Osteoblast (primary cell): Measurements from ENCODE around the gene STAT5B. TPM values are rescaled to one million over a fixed set of nuclear protein-coding genes. Genes with fewer than 3 reads are reported as not detected.

Source experiments
- DNase-seq: peaks from one replicate; pipeline ENCODE4 v3.0.0; 2011; ENCODE audit warnings: low spot score, mixed read lengths; ENCODE audit not compliant: insufficient read length; ENCODE audit errors: missing footprints
- H2AFZ ChIP-seq: 2 replicates; pipeline ENCODE4 v1.6.0; 2011; ENCODE audit warnings: mild to moderate bottlenecking, low read length
- H3K27ac ChIP-seq: 2 replicates; pipeline ENCODE4 v1.5.1; 2011; ENCODE audit warnings: mild to moderate bottlenecking, low read depth, low read length, moderate library complexity
- H3K27me3 ChIP-seq: 2 replicates; pipeline ENCODE4 v1.6.0; 2012; ENCODE audit warnings: mild to moderate bottlenecking, control low read depth, inconsistent platforms, low read length, moderate library complexity; ENCODE audit not compliant: insufficient read depth
- H3K36me3 ChIP-seq: 2 replicates; pipeline ENCODE4 v1.5.1; 2011; ENCODE audit warnings: mild to moderate bottlenecking, low read length, control low read depth, moderate library complexity; ENCODE audit not compliant: insufficient read depth
- H3K4me1 ChIP-seq: 2 replicates; pipeline ENCODE4 v1.5.1; 2011; ENCODE audit warnings: mild to moderate bottlenecking, low read length, control low read depth, moderate library complexity; ENCODE audit not compliant: insufficient read depth
- H3K4me2 ChIP-seq: 2 replicates; pipeline ENCODE4 v1.6.0; 2011; ENCODE audit warnings: mild to moderate bottlenecking, low read length; ENCODE audit not compliant: insufficient read depth
- H3K4me3 ChIP-seq: fragments of 200-600 bp; sonication (generic); 3 replicates; pipeline ENCODE4 v1.5.1; 2012; ENCODE audit warnings: mild to moderate bottlenecking, low read length, inconsistent platforms; ENCODE audit not compliant: insufficient read depth
- H3K79me2 ChIP-seq: 2 replicates; pipeline ENCODE4 v1.6.0; 2012; ENCODE audit warnings: mild to moderate bottlenecking, low read length, control low read depth, inconsistent platforms; ENCODE audit not compliant: insufficient read depth
- H3K9me3 ChIP-seq: 2 replicates; pipeline ENCODE4 v1.5.1; 2011; ENCODE audit warnings: low read depth, low read length, control low read depth
- H4K20me1 ChIP-seq: 2 replicates; pipeline ENCODE4 v1.6.0; 2012; ENCODE audit warnings: mild to moderate bottlenecking, low read length, control low read depth; ENCODE audit not compliant: insufficient read depth
- total RNA-seq: library from RNA; depleted of rRNA; stranded (reverse); fragments of >200 nt; gene quantifications from 2 replicates; pipeline ENCODE4 v1.2.3, GENCODE V29; 2012
- TF ChIP-seq, protein P1 (sequence below): IDR thresholded peaks from 2 replicates; pipeline ENCODE4 v1.5.1; 2011; ENCODE audit warnings: mild to moderate bottlenecking, low read depth, low read length, moderate library complexity; ENCODE audit errors: extremely low read depth

STAT5B gene
- total RNA-seq, 1 donor, result 22.8 TPM

GRCh38 chr17:42276609-42277341, 584 bp upstream of the STAT5B start:
- Histone ChIP-seq H3K4me2 (peak overlapping the region; percentile 83), H4K20me1 (peaks cover 23% of the 10 kb centered on the region), H3K27ac (peak overlapping the region; percentile 54), H3K79me2 (peaks cover 37% of the 10 kb centered on the region), H3K9me3 (no peaks in the 10 kb centered on the region), H3K27me3 (no peaks in the 10 kb centered on the region), H3K4me3 (peak overlapping the region; percentile 72), H3K36me3 (no peaks in the 10 kb centered on the region), H3K4me1 (peaks cover 12% of the 10 kb centered on the region), H2AFZ (peak overlapping the region; percentile 67)
- TF ChIP-seq, protein P1, sequence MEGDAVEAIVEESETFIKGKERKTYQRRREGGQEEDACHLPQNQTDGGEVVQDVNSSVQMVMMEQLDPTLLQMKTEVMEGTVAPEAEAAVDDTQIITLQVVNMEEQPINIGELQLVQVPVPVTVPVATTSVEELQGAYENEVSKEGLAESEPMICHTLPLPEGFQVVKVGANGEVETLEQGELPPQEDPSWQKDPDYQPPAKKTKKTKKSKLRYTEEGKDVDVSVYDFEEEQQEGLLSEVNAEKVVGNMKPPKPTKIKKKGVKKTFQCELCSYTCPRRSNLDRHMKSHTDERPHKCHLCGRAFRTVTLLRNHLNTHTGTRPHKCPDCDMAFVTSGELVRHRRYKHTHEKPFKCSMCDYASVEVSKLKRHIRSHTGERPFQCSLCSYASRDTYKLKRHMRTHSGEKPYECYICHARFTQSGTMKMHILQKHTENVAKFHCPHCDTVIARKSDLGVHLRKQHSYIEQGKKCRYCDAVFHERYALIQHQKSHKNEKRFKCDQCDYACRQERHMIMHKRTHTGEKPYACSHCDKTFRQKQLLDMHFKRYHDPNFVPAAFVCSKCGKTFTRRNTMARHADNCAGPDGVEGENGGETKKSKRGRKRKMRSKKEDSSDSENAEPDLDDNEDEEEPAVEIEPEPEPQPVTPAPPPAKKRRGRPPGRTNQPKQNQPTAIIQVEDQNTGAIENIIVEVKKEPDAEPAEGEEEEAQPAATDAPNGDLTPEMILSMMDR, result no peak
- peak; percentile 96 for DNase-seq

DNA sequence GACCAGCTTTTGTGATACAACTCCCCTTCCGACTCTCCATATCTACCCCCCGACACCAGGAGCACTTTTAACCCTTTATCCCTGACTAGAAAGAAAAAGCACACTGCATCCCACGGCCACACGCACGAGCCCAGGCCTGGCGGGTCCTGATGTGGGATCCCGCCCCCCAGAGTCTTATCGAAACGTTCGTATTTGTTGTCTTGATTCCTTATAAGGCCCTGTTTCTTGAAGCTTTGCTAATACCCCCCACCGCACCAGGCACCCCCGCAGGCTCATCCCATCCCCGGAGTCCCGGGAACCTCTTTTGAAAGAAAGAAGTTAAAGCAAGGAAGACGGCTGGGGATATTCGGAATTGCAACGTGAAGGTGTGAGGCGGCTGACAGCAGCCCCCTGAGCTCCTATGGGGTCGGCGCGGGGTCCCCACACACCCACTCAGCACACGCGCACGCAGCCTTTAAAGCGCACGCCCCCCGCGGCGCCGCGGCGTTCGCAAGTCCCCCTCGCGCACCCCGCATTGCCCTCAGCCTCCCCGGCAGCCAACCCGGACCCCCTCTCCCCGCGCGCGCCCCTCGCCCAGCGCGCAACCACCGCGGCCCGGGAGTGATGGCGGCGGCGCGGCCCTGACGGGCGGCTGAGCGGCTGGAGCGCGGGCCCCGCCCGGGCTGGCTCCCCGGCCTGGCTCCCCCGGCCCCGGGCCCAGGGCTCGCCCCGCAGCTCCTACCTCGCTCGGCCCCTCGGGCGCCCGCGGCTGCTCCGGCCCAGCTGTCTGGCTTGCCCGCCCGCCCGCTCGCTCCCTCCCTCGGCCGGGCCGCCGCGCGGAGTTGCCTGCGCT, 448 bp downstream of the STAT5B start:
- Histone ChIP-seq H3K9me3 (no peaks in the 10 kb centered on the region), H3K4me3 (peak overlapping the region; percentile 72), H3K27me3 (no peaks in the 10 kb centered on the region), H3K4me1 (peaks cover 12% of the 10 kb centered on the region), H3K27ac (peak overlapping the region; percentile 18), H3K36me3 (no peaks in the 10 kb centered on the region), H3K79me2 (peaks cover 47% of the 10 kb centered on the region), H4K20me1 (peaks cover 28% of the 10 kb centered on the region), H2AFZ (peak overlapping the region; percentile 78), H3K4me2 (peak overlapping the region; percentile 85)
- TF ChIP-seq, protein P1, result no peak
- DNase-seq, result peak; percentile 88

GRCh38 chr17:42274812-42275526, 1.2 kb downstream of the STAT5B start:
- H4K20me1 ChIP-seq, result peaks cover 28% of the 10 kb centered on the region
- H3K27ac ChIP-seq, result peak overlapping the region; percentile 18
- H3K79me2 ChIP-seq, result peaks cover 50% of the 10 kb centered on the region
- H3K4me1 ChIP-seq, result peaks cover 12% of the 10 kb centered on the region
- TF ChIP-seq, protein P1, result no peak
- peak overlapping the region; percentile 78 for H2AFZ ChIP-seq
- peak overlapping the region; percentile 85 for H3K4me2 ChIP-seq
- no peaks in the 10 kb centered on the region for H3K9me3 ChIP-seq
- H3K4me3 ChIP-seq, result peak overlapping the region; percentile 72
- no peak for DNase-seq
- no peaks in the 10 kb centered on the region for H3K27me3 ChIP-seq
- no peaks in the 10 kb centered on the region for H3K36me3 ChIP-seq
